ENCODE measurements around the gene MACROD2. TPM values are rescaled to one million over a fixed set of nuclear protein-coding genes. Genes with fewer than 3 reads are reported as not detected.

The MACROD2 gene
- total RNA-seq, 4 donors from 2014 or later, result 2.9 to 11.3 (median 8.0) TPM

DNA sequence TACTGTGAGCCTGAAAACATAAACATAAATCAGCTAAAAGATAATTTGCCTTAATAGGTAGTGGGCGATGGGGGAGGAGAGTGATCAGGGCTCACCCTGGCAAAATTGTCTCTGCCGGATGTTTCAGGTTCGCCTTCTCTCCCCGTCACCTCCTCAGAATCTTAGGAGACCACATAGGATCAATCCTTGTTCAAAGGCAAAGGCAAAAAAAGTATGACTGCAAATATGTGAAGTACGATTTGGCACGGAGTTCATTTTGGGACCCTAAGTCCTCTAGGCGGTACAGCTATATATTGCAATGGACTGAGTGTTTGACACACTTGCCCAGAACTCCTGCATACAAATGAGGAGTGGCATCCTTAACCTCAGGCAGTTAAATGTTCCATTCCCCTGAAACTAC is 991.3 kb downstream of the MACROD2 start:
- TF ChIP-seq, protein P1, sequence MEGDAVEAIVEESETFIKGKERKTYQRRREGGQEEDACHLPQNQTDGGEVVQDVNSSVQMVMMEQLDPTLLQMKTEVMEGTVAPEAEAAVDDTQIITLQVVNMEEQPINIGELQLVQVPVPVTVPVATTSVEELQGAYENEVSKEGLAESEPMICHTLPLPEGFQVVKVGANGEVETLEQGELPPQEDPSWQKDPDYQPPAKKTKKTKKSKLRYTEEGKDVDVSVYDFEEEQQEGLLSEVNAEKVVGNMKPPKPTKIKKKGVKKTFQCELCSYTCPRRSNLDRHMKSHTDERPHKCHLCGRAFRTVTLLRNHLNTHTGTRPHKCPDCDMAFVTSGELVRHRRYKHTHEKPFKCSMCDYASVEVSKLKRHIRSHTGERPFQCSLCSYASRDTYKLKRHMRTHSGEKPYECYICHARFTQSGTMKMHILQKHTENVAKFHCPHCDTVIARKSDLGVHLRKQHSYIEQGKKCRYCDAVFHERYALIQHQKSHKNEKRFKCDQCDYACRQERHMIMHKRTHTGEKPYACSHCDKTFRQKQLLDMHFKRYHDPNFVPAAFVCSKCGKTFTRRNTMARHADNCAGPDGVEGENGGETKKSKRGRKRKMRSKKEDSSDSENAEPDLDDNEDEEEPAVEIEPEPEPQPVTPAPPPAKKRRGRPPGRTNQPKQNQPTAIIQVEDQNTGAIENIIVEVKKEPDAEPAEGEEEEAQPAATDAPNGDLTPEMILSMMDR (IDR thresholded peaks at IDR 0.05; ENCODE audit: low read depth), result no peak

- TF ChIP-seq, protein P1 (IDR thresholded peaks at IDR 0.05; ENCODE audit: low read depth), result no peak
These were observed 994.4 kb downstream of the MACROD2 start for GRCh38 chr20:14989535-14990290.

GRCh38 chr20:14991023-14991422 is 995.7 kb downstream of the MACROD2 start:
- TF ChIP-seq, protein P1 (IDR thresholded peaks at IDR 0.05; ENCODE audit: low read depth), result no peak

DNA sequence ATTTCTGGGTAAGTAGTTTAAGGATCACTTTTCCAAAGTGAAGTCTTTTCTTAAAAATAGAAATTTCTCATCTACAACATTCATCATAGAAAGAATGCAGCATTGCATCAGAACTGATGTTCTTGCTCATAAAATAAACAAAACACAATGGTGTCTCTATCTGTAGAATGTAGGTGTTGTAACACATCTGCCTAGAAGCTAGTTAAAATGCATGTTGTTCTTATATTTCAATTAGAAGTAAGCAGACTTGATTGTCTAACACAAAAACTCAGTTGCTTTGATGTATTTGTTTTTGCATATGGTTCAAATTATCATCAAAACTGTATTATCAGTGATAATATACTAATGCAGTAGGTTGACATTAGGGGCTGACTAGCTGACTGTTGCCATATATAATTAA is 996.8 kb downstream of the MACROD2 start:
- TF ChIP-seq, protein P1 (IDR thresholded peaks at IDR 0.05; ENCODE audit: low read depth), result no peak

- TF ChIP-seq, protein P1 (IDR thresholded peaks at IDR 0.05; ENCODE audit: low read depth), result no peak
These were observed 997.6 kb downstream of the MACROD2 start for GRCh38 chr20:14992961-14993360.

DNA sequence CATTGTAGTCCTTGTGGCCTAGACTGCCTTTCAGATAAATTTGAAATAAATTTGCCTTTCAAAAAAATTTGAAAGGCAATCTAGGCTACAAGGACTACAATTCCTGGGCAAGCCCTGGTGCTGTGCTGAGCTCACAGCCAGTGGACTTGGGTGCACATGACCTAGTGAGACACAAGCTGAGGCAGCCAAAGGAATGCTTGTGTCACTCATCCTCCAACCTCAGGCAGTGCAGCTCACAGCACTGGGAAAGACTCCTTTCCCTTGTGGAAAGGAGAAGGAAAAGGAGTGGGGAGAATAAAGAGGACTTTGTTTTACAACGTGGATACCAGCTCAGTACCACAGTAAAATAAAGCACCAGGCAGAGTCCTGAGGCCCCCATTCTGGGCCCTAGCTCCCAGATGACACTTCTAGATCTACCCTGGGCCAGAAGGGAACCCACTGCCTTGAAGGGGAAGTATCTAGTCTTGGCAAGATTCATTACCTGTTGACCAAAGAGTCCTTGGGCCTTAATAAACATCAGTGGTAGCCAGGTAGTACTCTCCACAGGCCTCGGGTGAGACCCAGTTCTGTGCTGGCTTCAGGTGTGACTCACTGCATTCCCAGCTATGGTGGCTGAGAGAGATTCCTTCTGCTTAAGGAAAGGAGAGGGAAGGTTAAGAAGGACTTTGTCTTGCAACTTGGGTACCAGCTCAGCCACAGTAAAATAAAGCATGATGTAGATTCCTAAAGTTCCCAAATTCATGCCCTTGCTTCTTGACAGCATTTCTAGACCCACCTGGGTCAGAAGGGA is 1001.8 kb downstream of the MACROD2 start:
- TF ChIP-seq, protein P1 (IDR thresholded peaks at IDR 0.05; ENCODE audit: low read depth), result no peak

GRCh38 chr20:14997791-14998190 is 1002.5 kb downstream of the MACROD2 start:
- TF ChIP-seq, protein P1 (IDR thresholded peaks at IDR 0.05; ENCODE audit: low read depth), result no peak

All from subcutaneous adipose tissue (tissue), 4 donors.